ENCODE data around the gene FUT7.

FUT7 gene

GRCh38 chr9:136982232-136983051 is 49.4 kb downstream of the FUT7 start, which contains the start of gene LCNL1:
LCNL1 (plus strand) TSS chr9:136982993; CDS start chr9:136983587, 594 bp downstream.
- peak; percentile 82 for DNase-seq (ENCODE audit: low spot score)

- DNase-seq (ENCODE audit: low spot score), result peak; percentile 87
Observed at GRCh38 chr9:136981588-136982231, 50.2 kb downstream of the FUT7 start.

GRCh38 chr9:136980669-136981478 is 51.0 kb downstream of the FUT7 start:
- peak; percentile 59 for DNase-seq (ENCODE audit: low spot score)

All from globus pallidus (tissue), 1 donor.